Measurements from ENCODE around the gene CHMP2A. TPM values are rescaled to one million over a fixed set of nuclear protein-coding genes. Genes with fewer than 3 reads are reported as not detected.

The CHMP2A gene
- total RNA-seq, 2 experiments from 2014 or later, result 72.7 to 101 TPM

DNA sequence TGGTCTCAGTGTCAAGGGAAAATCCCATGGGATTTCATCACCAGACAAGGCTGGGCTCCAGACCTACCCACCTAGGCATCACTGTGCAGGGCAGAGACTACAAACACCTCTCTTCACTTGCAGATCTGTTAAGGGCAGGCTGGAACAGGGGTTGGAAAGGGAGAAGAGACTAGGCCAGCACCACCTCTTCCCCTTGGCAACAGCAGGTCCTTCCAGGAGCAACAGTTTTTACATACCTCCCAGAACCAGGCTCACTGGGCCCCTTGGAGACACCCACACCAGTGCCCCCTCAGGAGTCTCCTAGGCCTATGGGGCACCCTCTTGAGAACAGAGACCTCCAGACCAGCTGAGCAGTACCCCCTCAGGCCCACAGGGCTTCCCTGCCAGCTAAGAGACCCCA is 6.0 kb upstream of the CHMP2A start:
- no peak for DNase-seq (ENCODE audit: low spot score)
- POLR2A ChIA-PET, result no interaction called here
- Histone ChIP-seq H3K79me2 (ENCODE audit: insufficient read depth, low read depth, low read length) (peaks cover 21% of the 10 kb centered on the region), H2AFZ (ENCODE audit: low read length) (no peak overlapping the region), H3K9me3 (ENCODE audit: low read length) (no peaks in the 10 kb centered on the region), H4K20me1 (ENCODE audit: insufficient read depth, low read length) (no peaks in the 10 kb centered on the region), H3K4me2 (ENCODE audit: low read length) (no peak overlapping the region), H3K36me3 (ENCODE audit: insufficient read depth, low read length) (peaks cover 24% of the 10 kb centered on the region), H3K9me2 (ENCODE audit: insufficient read depth, low read length) (no peaks in the 10 kb centered on the region), H3K4me1 (ENCODE audit: insufficient read depth, low read length, poor library complexity, severe bottlenecking) (peaks cover 36% of the 10 kb centered on the region), H3K4me3 (ENCODE audit: low read depth, low read length, poor library complexity, severe bottlenecking) (no peak overlapping the region), H3K27ac (ENCODE audit: low read depth, low read length, poor library complexity, severe bottlenecking) (no peak overlapping the region)
- CTCF ChIA-PET (ENCODE audit: unreplicated experiment), result interaction anchor here (0.6 kb wide), 1 partner anchor 21 kb away, joined by 3 read pairs; no protein-coding TSS in a partner anchor
- intact Hi-C loops (cut with micrococcal nuclease; ENCODE audit: unreplicated experiment), result no loop called here
- BruUV-seq (replicated peaks), result no TSS peak
- TF ChIP-seq EZH2phosphoT487 (IDR thresholded peaks at IDR 0.05; ENCODE audit: borderline replicate concordance, low read depth, low read length), result no peak
- no peak for TF ChIP-seq CTCF (conservative IDR thresholded peaks at IDR 0.05; ENCODE audit: low read length)

DNA sequence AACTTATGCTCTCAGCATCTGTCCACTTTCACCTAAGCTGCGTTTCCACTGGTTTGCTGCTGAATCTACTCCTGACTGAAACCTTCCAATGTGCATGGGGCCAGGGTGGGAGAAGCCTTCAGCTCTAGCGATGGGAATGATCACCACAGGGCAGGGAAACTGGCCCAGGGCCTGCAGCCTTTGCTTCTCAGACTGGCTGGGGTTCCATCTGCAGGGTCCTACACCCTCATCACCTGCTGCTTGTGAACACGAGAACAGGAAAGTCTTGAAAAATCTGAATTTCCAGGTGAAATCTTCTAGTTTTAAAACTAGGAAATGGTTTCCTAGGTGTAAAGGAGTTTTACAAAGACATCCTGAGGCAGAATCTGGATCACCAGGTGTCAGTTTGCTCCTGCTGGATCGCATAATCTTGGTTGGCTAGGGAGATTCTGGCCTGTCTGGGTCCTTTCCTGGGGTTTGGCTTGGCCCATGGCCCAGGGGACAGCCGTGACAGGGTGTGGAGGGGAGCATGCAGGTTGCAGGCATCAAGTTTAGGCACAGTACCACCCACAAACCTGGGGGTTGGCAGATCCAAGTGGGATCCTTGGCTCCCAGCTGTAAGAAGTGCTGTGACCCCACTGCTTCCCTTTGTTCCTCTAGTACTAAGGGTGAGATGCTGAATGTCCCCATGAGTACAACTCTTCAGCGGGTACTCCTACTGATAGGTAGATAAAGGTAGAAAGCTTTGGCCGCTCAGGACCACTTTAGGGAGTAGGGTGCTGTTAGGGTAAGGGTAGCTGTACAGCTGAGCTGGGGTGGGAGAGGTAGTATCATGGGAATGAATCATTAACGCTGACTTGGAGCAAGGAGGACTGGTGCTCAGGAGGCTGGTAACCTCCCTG is 5.3 kb upstream of the CHMP2A start:
- Histone ChIP-seq H3K36me3 (ENCODE audit: insufficient read depth, low read length) (peaks cover 30% of the 10 kb centered on the region), H3K4me3 (ENCODE audit: low read depth, low read length, poor library complexity, severe bottlenecking) (peak overlapping the region; percentile 88), H3K27ac (ENCODE audit: low read depth, low read length, poor library complexity, severe bottlenecking) (peak overlapping the region; percentile 89), H3K79me2 (ENCODE audit: insufficient read depth, low read depth, low read length) (peaks cover 21% of the 10 kb centered on the region), H3K4me2 (ENCODE audit: low read length) (peak overlapping the region; percentile 80), H4K20me1 (ENCODE audit: insufficient read depth, low read length) (no peaks in the 10 kb centered on the region), H3K9me2 (ENCODE audit: insufficient read depth, low read length) (no peaks in the 10 kb centered on the region), H3K9me3 (ENCODE audit: low read length) (no peaks in the 10 kb centered on the region), H3K4me1 (ENCODE audit: insufficient read depth, low read length, poor library complexity, severe bottlenecking) (peaks cover 42% of the 10 kb centered on the region), H2AFZ (ENCODE audit: low read length) (no peak overlapping the region)
- DNase-seq (ENCODE audit: low spot score), result no peak
- intact Hi-C loops (cut with micrococcal nuclease; ENCODE audit: unreplicated experiment), result no loop called here
- TF ChIP-seq EZH2phosphoT487 (IDR thresholded peaks at IDR 0.05; ENCODE audit: borderline replicate concordance, low read depth, low read length) (no peak), CTCF (conservative IDR thresholded peaks at IDR 0.05; ENCODE audit: low read length) (no peak)
- ChIA-PET POLR2A (interaction anchor here (1.0 kb wide), 1 partner anchor 19 kb away, joined by 3 read pairs; no protein-coding TSS in a partner anchor), CTCF (ENCODE audit: unreplicated experiment) (no interaction called here)
- BruUV-seq (replicated peaks), result TSS peak; percentile 63

All from OCI-LY7 (cell line).